PFSK-1 (cell line): ENCODE measurements around the gene ATAD1.

Experiments
- FOXP2 ChIP-seq: optimal IDR thresholded peaks from 2 replicates; pipeline ENCODE3; 2011; ENCODE audit warnings: borderline replicate concordance, control low read depth, inconsistent platforms; ENCODE audit not compliant: insufficient read depth; ENCODE audit errors: extremely low read length, extremely low read depth
- POLR2AphosphoS5 ChIP-seq: IDR thresholded peaks from 2 replicates; pipeline ENCODE4 v1.6.1; 2012; ENCODE audit warnings: low read depth, mild to moderate bottlenecking, control low read depth, low read length, moderate library complexity
- SIN3A ChIP-seq: IDR thresholded peaks from 2 replicates; pipeline ENCODE4 v1.6.1; 2012; ENCODE audit warnings: mild to moderate bottlenecking, low read length, moderate library complexity, borderline replicate concordance; ENCODE audit not compliant: insufficient read depth
- TAF1 ChIP-seq: IDR thresholded peaks from 2 replicates; pipeline ENCODE4 v1.6.1; 2012; ENCODE audit warnings: low read length, control low read depth, borderline replicate concordance; ENCODE audit not compliant: insufficient read depth
- TF ChIP-seq, protein P1 (sequence below), 2 experiments: IDR thresholded peaks; 2 replicates each; pipeline versions ENCODE4 v1.6.1 to v1.8.0; 2011 to 2012; ENCODE audit warnings: low read depth in 2 of 2, low read length in 2 of 2, control low read depth in 1 of 2, inconsistent platforms in 1 of 2, mild to moderate bottlenecking in 1 of 2, moderate library complexity in 1 of 2; ENCODE audit not compliant: insufficient read depth in 1 of 2

ATAD1 gene

DNA sequence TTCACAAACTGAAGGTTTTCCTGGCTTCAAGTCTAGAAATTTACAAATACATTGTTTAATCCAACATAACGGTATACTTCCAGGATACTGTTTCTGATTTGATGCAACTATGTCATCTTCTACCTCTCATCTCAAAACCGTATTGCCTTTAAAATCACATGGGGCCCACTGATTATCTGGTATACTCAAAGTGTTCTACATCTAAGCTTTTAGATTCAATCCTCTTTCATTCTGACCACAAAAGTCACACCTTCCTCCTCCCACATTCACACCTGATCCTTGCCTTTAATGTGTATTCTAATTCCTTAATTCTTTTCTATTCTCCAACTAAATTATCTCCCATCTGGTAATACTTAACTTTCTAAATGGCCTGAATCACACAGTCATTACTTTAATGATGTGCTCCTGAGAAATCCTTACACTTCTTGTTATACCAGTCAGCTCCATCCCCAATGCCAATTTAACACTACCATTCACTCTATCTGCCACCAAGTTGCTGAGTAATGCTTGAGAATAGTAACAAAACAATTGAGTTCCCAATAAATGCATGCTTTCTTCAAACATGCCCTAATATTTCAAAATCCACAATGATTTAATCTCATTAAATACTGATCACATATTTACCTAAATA lies 13.0 kb downstream of the ATAD1 start:
- TF ChIP-seq FOXP2 (no peak), SIN3A (no peak), POLR2AphosphoS5 (no peak), TAF1 (no peak)
- TF ChIP-seq, protein P1, sequence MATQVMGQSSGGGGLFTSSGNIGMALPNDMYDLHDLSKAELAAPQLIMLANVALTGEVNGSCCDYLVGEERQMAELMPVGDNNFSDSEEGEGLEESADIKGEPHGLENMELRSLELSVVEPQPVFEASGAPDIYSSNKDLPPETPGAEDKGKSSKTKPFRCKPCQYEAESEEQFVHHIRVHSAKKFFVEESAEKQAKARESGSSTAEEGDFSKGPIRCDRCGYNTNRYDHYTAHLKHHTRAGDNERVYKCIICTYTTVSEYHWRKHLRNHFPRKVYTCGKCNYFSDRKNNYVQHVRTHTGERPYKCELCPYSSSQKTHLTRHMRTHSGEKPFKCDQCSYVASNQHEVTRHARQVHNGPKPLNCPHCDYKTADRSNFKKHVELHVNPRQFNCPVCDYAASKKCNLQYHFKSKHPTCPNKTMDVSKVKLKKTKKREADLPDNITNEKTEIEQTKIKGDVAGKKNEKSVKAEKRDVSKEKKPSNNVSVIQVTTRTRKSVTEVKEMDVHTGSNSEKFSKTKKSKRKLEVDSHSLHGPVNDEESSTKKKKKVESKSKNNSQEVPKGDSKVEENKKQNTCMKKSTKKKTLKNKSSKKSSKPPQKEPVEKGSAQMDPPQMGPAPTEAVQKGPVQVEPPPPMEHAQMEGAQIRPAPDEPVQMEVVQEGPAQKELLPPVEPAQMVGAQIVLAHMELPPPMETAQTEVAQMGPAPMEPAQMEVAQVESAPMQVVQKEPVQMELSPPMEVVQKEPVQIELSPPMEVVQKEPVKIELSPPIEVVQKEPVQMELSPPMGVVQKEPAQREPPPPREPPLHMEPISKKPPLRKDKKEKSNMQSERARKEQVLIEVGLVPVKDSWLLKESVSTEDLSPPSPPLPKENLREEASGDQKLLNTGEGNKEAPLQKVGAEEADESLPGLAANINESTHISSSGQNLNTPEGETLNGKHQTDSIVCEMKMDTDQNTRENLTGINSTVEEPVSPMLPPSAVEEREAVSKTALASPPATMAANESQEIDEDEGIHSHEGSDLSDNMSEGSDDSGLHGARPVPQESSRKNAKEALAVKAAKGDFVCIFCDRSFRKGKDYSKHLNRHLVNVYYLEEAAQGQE (IDR thresholded peaks at IDR 0.05; ENCODE audit: insufficient read depth in 1 of 2, low read depth in 2 of 2, low read length in 2 of 2) = no peak

DNA sequence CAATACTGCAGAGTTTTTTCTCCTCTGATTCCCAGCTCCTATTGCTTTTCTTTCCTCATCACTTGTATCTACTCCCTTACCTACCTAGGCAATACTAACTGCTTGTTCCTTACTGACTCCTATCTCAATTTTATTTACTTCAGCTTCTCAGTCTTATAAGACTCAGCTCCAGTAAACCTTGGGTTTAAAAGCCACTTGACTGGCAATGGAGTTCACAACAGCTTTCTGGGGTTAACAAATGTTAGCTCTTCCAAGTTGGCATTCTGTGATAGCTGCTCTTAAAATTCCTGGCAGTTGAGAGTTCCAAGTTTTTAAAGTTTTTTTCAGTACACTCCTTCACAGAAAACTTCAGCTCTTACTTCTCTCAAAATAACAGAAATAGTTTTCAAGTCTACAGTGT lies 14.2 kb downstream of the ATAD1 start:
- TF ChIP-seq, protein P1 (IDR thresholded peaks at IDR 0.05; ENCODE audit: insufficient read depth in 1 of 2, low read depth in 2 of 2, low read length in 2 of 2) = no peak
- TF ChIP-seq SIN3A (no peak), TAF1 (no peak), POLR2AphosphoS5 (no peak), FOXP2 (no peak)

DNA sequence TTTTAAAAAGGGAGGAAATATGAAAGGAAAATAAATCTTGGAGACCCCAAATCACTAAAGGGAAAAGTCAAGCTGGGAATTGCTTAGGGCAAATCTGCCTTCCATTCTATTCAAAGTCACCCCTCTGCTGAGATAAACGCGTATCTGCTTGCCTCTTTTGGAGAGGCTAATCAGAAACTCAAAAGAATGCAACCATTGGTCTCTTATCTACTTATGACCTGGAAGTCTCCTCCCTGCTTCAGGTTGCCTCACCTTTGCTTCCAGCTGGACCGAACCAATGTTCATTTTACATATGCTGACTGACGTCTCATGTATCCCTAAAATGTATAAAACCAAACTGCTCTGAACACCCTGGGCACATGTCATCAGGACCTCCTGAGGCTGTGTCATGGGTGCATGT lies 14.7 kb downstream of the ATAD1 start:
- TF ChIP-seq FOXP2 (no peak), SIN3A (no peak)

DNA sequence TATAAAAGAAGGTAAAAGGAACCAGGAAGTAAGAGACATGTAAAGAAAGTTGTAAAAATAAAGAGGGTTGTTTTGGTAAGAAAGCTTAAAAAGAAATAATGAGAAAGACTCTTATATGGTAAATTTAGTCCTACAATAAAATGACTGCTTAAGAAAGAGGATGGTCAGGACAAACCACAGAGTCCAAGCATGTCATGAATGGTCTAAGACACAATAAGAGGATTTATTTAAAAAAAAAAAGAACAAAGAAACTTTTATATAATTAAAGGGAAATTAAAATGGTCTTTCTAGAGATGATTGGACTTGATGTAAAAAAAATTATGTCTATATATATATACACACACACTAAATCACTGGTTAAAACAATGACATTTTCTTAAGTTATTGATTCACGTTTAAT lies 18.2 kb downstream of the ATAD1 start:
- TF ChIP-seq POLR2AphosphoS5 = no peak
- TF ChIP-seq, protein P1 (IDR thresholded peaks at IDR 0.05; ENCODE audit: insufficient read depth in 1 of 2, low read depth in 2 of 2, low read length in 2 of 2) = no peak
- no peak for TF ChIP-seq FOXP2
- no peak for TF ChIP-seq TAF1

DNA sequence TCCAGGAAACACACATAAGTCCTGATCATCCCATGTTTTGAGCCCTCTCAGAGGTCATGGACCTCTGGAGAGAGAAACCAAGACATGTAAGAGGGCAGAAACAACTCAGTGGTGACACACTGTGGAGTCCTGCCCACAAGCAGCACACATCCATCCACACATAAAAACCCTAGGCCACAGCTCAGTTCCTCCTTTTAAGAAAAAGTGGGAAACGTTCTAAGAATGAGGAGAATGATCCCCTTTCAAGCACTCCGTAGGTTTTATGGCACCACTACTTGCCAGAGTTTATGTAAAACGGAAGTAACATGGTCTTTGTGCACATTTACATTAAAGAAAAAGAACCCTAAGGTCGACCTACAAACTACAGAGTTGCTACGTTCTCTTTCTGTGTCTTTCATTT lies 19.9 kb downstream of the ATAD1 start:
- TF ChIP-seq TAF1 (no peak), SIN3A (no peak), POLR2AphosphoS5 (no peak), FOXP2 (no peak)
- TF ChIP-seq, protein P1 (IDR thresholded peaks at IDR 0.05; ENCODE audit: insufficient read depth in 1 of 2, low read depth in 2 of 2, low read length in 2 of 2) = no peak
